HT1080 (cell line): ENCODE data around the gene ZNF695. TPM values are rescaled to one million over a fixed set of nuclear protein-coding genes. Genes with fewer than 3 reads are reported as not detected.
A peak's percentile ranks its signal among the peaks of the same experiment; 100 is the strongest.
"Not testable (repeated sequence)": the region's sequence is repeated elsewhere in the genome, so short reads cannot be mapped to it uniquely, and the experiment has no call there.

Experiments
- DNase-seq: peaks from one replicate; pipeline ENCODE4 v3.0.0-alpha.2; 2015; ENCODE audit warnings: low read depth
- polyA plus RNA-seq, 2 experiments: library from polyadenylated mRNA; depleted of rRNA; stranded (reverse); fragments of >200 nt; gene quantifications; 2 replicates each; pipeline ENCODE4 v1.2.3, GENCODE V29; 2015
- total RNA-seq: library from RNA; depleted of rRNA; stranded (reverse); fragments of >200 nt; shearing (Covaris generic); gene quantifications from 2 replicates; pipeline ENCODE4 v1.2.3, GENCODE V29; 2014; rRNA removed

Gene ZNF695
- 5.7 and 10.9 TPM in 2 replicates for total RNA-seq
- polyA plus RNA-seq (2015; cell fraction: cytosol; rRNA removed): 1.9 and 2.4 TPM in 2 replicates
- 1.9 and 2.9 TPM in 2 replicates for polyA plus RNA-seq (2015; cell fraction: nucleus; rRNA removed)

GRCh38 chr1:247007511-247008405, at the start of gene ZNF695:
Gene ZNF695, minus strand, starts transcription at chr1:247008057. Its CDS starts 149 bp downstream, at chr1:247007908.
- DNase-seq: peak; percentile 91

GRCh38 chr1:247056071-247056470, 48.2 kb upstream of the ZNF695 start:
- DNase-seq: no peak

- peak; percentile 74 for DNase-seq
These were observed 47.1 kb upstream of the ZNF695 start for GRCh38 chr1:247054992-247055415.

- DNase-seq: no peak
These were observed 39.8 kb upstream of the ZNF695 start for GRCh38 chr1:247047702-247048101.

GRCh38 chr1:247047260-247047659, 39.4 kb upstream of the ZNF695 start:
- DNase-seq: no peak

- DNase-seq: no peak
These were observed 35.5 kb upstream of the ZNF695 start for GRCh38 chr1:247043406-247043805.

GRCh38 chr1:247037511-247038320, 29.9 kb upstream of the ZNF695 start:
- DNase-seq: no peak

- DNase-seq: not testable (repeated sequence)
These were observed 24.4 kb upstream of the ZNF695 start for GRCh38 chr1:247032306-247032705.

GRCh38 chr1:247024658-247025057, 16.8 kb upstream of the ZNF695 start:
- DNase-seq: not testable (repeated sequence)

- no peak for DNase-seq
These were observed 5.5 kb upstream of the ZNF695 start for GRCh38 chr1:247013391-247013790.

- DNase-seq: no peak
These were observed 546 bp upstream of the ZNF695 start for GRCh38 chr1:247008406-247008799.

- not testable (repeated sequence) for DNase-seq
These were observed 3.8 kb downstream of the ZNF695 start for GRCh38 chr1:247004081-247004480.

- DNase-seq: no peak
These were observed 18.0 kb downstream of the ZNF695 start for GRCh38 chr1:246989901-246990300.

GRCh38 chr1:246988316-246988715, 19.5 kb downstream of the ZNF695 start:
- no peak for DNase-seq

- DNase-seq: no peak
These were observed 20.7 kb downstream of the ZNF695 start for GRCh38 chr1:246987083-246987690.

- DNase-seq: no peak
These were observed 29.1 kb downstream of the ZNF695 start for GRCh38 chr1:246978785-246979184.

- DNase-seq: no peak
These were observed 29.6 kb downstream of the ZNF695 start for GRCh38 chr1:246978281-246978680.

GRCh38 chr1:246971969-246972368, 35.9 kb downstream of the ZNF695 start:
- DNase-seq: no peak

GRCh38 chr1:246971090-246971721, 36.7 kb downstream of the ZNF695 start:
- peak; percentile 34 for DNase-seq

- no peak for DNase-seq
These were observed 38.2 kb downstream of the ZNF695 start for GRCh38 chr1:246969621-246970020.

- no peak for DNase-seq
These were observed 41.4 kb downstream of the ZNF695 start for GRCh38 chr1:246966502-246966901.
